Hepatocyte (in vitro differentiated cells): ENCODE data around the gene FAM20C. TPM values are rescaled to one million over a fixed set of nuclear protein-coding genes. Genes with fewer than 3 reads are reported as not detected.
"Not testable (repeated sequence)": the region's sequence is repeated elsewhere in the genome, so short reads cannot be mapped to it uniquely, and the experiment has no call there.

ENCODE experiments used
- DNase-seq: peaks from one replicate; pipeline ENCODE4 v3.0.0-alpha.2; 2016; ENCODE audit warnings: low spot score
- H2AFZ ChIP-seq: fragments of 200-600 bp; sonication (generic); 2 replicates; pipeline ENCODE4 v1.6.0; 2016; ENCODE audit warnings: antibody characterized with exemption, mild to moderate bottlenecking
- H3K27ac ChIP-seq: fragments of 200-600 bp; sonication (generic); 2 replicates; pipeline ENCODE4 v1.5.1; 2016; ENCODE audit warnings: mild to moderate bottlenecking
- H3K27me3 ChIP-seq: fragments of 200-600 bp; sonication (generic); 2 replicates; pipeline ENCODE4 v1.6.1; 2016
- H3K36me3 ChIP-seq: fragments of 200-600 bp; sonication (generic); replicated peaks from 2 replicates; pipeline ENCODE4 v1.5.1; 2016; ENCODE audit warnings: low read depth; ENCODE audit not compliant: insufficient read depth
- H3K4me1 ChIP-seq: fragments of 200-600 bp; sonication (generic); 2 replicates; pipeline ENCODE4 v1.5.1; 2016; ENCODE audit warnings: mild to moderate bottlenecking, moderate library complexity; ENCODE audit not compliant: insufficient read depth
- H3K4me2 ChIP-seq: fragments of 200-600 bp; sonication (generic); 2 replicates; pipeline ENCODE4 v1.6.0; 2016
- H3K4me3 ChIP-seq: fragments of 200-600 bp; sonication (generic); 2 replicates; pipeline ENCODE4 v1.5.1; 2016; ENCODE audit warnings: mild to moderate bottlenecking
- H3K79me2 ChIP-seq: fragments of 200-600 bp; sonication (generic); 2 replicates; pipeline ENCODE4 v1.6.0; 2017; ENCODE audit warnings: mild to moderate bottlenecking
- H3K9me2 ChIP-seq: fragments of 200-600 bp; sonication (generic); replicated peaks from 2 replicates; pipeline ENCODE4 v1.6.0; 2017; ENCODE audit warnings: mild to moderate bottlenecking; ENCODE audit not compliant: insufficient read depth
- H3K9me3 ChIP-seq: fragments of 200-600 bp; sonication (generic); 2 replicates; pipeline ENCODE4 v1.5.1; 2016; ENCODE audit warnings: low read depth, mild to moderate bottlenecking
- H4K20me1 ChIP-seq: fragments of 200-600 bp; sonication (generic); 2 replicates; pipeline ENCODE4 v1.6.0; 2016; ENCODE audit warnings: mild to moderate bottlenecking; ENCODE audit not compliant: insufficient read depth, poor library complexity, severe bottlenecking
- EZH2 ChIP-seq: fragments of 200-600 bp; sonication (generic); IDR thresholded peaks from 2 replicates; pipeline ENCODE4 v1.6.1; 2016; ENCODE audit warnings: antibody characterized with exemption, mild to moderate bottlenecking, borderline replicate concordance
- EZH2phosphoT487 ChIP-seq: fragments of 200-600 bp; sonication (generic); IDR thresholded peaks from one replicate; pipeline ENCODE4 v1.6.1; 2018; ENCODE audit warnings: antibody characterized with exemption, mild to moderate bottlenecking, low read depth, moderate library complexity; ENCODE audit not compliant: unreplicated experiment, severe bottlenecking
- WGBS: methylation state at CpG from one replicate; pipeline ENCODE4 v1.1.6; 2016; ENCODE audit warnings: low lambda C conversion rate; ENCODE audit errors: missing lambda C conversion rate; 5-methylcytosine and 5-hydroxymethylcytosine counted together
- polyA plus RNA-seq: library from polyadenylated mRNA; unstranded; fragments of >200 nt; fragmentation: Nextera tagmentation; extraction: Ambion mirVana; gene quantifications from 2 replicates; pipeline ENCODE4 v1.2.1, GENCODE V29; 2016
- total RNA-seq: library from RNA; depleted of rRNA; stranded (reverse); fragments of >200 nt; gene quantifications from 2 replicates; pipeline ENCODE4 v1.2.3, GENCODE V29; 2014
- TF ChIP-seq, protein P1 (sequence below): fragments of 200-600 bp; sonication (generic); IDR thresholded peaks from 2 replicates; pipeline ENCODE4 v1.5.1; 2016; ENCODE audit warnings: antibody characterized with exemption, mild to moderate bottlenecking; ENCODE audit not compliant: poor library complexity

FAM20C gene
- total and polyA plus RNA-seq, 2 experiments from 2014 or later: 24.4 to 42.5 TPM

DNA sequence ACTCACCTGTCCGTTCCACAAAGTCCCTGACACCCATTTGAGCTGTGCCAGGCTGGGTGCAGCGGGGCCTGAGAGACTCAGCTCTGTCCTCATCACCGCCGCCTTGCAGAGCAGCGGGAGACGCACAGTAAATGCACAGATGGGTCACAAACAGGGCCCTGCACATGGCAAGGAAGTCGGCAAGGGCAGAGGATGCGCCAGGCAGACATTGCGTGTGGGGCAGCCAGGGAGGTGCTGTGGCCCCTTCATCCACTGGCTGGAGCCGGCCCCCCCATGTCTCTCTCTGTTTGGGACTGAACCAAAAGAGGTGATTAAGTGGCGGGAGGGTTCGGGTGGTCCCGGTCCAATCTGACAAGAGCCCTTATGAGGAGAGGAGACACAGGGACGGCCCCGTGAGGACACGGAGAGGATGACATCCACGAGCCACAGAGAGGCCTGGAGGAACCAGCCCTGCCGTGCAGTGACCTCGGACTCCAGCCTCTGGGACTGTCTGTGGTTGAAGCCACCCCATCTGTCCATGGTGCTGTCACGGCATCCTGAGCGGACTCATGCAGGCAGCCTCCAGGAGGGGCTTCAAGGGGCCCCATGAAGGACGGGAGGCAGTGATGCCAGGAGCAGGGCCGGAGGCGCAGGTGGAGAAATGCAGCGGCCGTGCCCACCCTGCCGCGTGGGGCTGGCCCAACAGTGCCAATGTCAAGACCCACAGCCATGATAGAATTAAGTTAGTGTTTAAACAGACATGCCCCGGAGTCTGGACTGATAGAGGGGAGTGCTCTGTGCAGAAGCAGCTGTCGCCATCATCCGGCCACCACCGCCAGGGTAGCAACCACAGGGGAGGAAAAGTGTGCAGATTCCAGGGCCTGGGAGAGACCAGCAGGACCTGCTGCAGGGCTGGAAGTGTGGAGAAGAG is 69.2 kb downstream of the FAM20C start:
- Histone ChIP-seq H4K20me1 (no peaks in the 10 kb centered on the region), H3K27ac (no peak overlapping the region), H3K9me2 (no peaks in the 10 kb centered on the region), H3K36me3 (no peaks in the 10 kb centered on the region), H2AFZ (no peak overlapping the region), H3K79me2 (no peaks in the 10 kb centered on the region), H3K9me3 (no peaks in the 10 kb centered on the region), H3K4me3 (no peak overlapping the region), H3K4me1 (no peaks in the 10 kb centered on the region), H3K27me3 (no peaks in the 10 kb centered on the region), H3K4me2 (no peak overlapping the region)
- WGBS: 93% methylated on average over 32 of the region's 32 CpGs
- TF ChIP-seq EZH2phosphoT487 (no peak), EZH2 (no peak)
- TF ChIP-seq, protein P1, sequence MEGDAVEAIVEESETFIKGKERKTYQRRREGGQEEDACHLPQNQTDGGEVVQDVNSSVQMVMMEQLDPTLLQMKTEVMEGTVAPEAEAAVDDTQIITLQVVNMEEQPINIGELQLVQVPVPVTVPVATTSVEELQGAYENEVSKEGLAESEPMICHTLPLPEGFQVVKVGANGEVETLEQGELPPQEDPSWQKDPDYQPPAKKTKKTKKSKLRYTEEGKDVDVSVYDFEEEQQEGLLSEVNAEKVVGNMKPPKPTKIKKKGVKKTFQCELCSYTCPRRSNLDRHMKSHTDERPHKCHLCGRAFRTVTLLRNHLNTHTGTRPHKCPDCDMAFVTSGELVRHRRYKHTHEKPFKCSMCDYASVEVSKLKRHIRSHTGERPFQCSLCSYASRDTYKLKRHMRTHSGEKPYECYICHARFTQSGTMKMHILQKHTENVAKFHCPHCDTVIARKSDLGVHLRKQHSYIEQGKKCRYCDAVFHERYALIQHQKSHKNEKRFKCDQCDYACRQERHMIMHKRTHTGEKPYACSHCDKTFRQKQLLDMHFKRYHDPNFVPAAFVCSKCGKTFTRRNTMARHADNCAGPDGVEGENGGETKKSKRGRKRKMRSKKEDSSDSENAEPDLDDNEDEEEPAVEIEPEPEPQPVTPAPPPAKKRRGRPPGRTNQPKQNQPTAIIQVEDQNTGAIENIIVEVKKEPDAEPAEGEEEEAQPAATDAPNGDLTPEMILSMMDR: no peak
- no peak for DNase-seq

DNA sequence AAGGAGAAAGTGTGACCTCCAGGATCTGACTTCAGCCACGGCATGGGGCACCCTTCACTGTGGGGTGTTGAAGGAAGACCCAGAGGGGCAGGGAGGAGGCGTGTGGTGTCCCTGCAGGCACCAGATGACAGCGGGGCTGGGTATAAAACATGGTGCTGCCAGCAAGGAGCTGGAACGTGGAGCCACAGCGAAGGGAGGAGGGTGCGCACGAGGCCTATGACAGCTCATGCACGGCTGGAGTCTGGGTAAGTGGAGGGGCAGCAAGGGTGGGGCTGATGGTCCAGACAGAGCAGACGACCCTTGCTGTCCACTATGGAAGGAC is 69.8 kb downstream of the FAM20C start:
- TF ChIP-seq, protein P1: no peak
- Histone ChIP-seq H4K20me1 (no peaks in the 10 kb centered on the region), H3K4me1 (no peaks in the 10 kb centered on the region), H3K4me2 (no peak overlapping the region), H3K27me3 (no peaks in the 10 kb centered on the region), H3K9me2 (no peaks in the 10 kb centered on the region), H2AFZ (no peak overlapping the region), H3K9me3 (no peaks in the 10 kb centered on the region), H3K36me3 (no peaks in the 10 kb centered on the region), H3K4me3 (no peak overlapping the region), H3K79me2 (no peaks in the 10 kb centered on the region), H3K27ac (no peak overlapping the region)
- 95% methylated on average over 9 of the region's 9 CpGs for WGBS
- DNase-seq: no peak

DNA sequence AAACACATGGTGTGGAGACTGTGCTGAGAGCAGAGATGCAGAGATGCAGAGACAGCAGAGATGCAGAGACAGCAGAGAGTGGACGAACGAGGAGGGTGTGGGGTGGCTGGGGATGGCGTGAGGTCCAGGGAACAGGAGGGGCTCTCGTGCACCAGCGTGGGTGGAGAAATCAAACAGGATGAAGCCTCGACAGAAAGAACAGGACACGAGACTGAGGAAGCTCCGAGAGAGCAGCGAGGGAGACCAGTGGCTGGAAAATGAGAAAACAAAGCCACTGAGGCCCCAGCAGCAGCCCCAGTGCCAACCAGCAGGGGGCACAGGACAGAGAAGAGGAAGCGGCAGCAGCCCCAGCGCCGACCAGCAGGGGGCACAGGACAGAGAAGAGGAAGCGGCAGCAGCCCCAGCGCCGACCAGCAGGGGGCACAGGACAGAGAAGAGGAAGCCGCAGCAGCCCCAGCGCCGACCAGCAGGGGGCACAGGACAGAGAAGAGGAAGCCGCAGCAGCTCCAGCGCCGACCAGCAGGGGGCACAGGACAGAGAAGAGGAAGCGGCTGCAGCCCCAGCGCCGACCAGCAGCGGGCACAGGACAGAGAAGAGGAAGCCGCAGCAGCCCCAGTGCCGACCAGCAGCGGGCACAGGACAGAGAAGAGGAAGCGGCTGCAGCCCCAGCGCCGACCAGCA is 70.4 kb downstream of the FAM20C start:
- H3K4me3 ChIP-seq, H3K27ac ChIP-seq, H3K36me3 ChIP-seq, H3K27me3 ChIP-seq, H3K9me3 ChIP-seq, DNase-seq, H3K4me2 ChIP-seq, H2AFZ ChIP-seq, H3K4me1 ChIP-seq, H4K20me1 ChIP-seq, H3K9me2 ChIP-seq, H3K79me2 ChIP-seq: not testable (repeated sequence)
- WGBS: 90% methylated on average over 13 of the region's 31 CpGs
- TF ChIP-seq, protein P1: peak; percentile 42

DNA sequence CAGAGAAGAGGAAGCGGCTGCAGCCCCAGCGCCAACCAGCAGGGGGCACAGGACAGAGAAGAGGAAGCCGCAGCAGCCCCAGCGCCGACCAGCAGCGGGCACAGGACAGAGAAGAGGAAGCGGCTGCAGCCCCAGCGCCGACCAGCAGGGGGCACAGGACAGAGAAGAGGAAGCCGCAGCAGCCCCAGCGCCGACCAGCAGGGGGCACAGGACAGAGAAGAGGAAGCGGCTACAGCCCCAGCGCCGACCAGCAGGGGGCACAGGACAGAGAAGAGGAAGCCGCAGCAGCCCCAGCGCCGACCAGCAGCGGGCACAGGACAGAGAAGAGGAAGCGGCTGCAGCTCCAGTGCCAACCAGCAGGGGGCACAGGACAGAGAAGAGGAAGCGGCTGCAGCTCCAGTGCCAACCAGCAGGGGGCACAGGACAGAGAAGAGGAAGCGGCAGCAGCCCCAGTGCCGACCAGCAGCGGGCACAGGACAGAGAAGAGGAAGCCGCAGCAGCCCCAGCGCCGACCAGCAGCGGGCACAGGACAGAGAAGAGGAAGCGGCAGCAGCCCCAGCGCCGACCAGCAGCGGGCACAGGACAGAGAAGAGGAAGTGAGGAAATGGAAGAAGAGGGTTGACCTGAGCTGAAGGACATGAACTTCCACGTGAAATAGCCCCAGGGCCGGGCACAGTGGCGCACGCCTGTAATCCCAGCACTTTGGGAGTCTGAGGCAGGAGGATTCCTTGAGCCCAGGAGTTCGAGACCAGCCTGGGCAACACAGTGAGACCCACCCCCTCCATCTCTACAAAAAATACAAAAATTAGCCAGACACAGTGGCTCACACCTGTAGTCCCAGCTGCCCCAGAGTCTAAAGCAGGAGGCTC is 71.3 kb downstream of the FAM20C start:
- not testable (repeated sequence) for H4K20me1 ChIP-seq, H3K4me2 ChIP-seq, H3K27me3 ChIP-seq, H3K79me2 ChIP-seq, H3K27ac ChIP-seq, H3K9me3 ChIP-seq, DNase-seq, H3K9me2 ChIP-seq, H3K4me3 ChIP-seq, H3K36me3 ChIP-seq, H2AFZ ChIP-seq, H3K4me1 ChIP-seq
- 90% methylated on average over 10 of the region's 37 CpGs for WGBS
